HepG2 (cell line): ENCODE data around the gene CA11. TPM values are rescaled to one million over a fixed set of nuclear protein-coding genes. Genes with fewer than 3 reads are reported as not detected.

ENCODE experiments used
- ATAC-seq: fragments of 200-7000 bp; cut with Tn5 transposase; 3 replicates; pipeline ENCODE4 v1.9.1; 2020; ENCODE audit warnings: mild to moderate bottlenecking, moderate library complexity
- Bru-seq: library from RNA; stranded (reverse); fragments of 400-500 nt; gene quantifications from one replicate; lab custom pipeline; 2021; lab: Mats Ljungman, UMichigan
- BruChase-seq, 2 experiments: library from RNA; stranded (reverse); fragments of 400-500 nt; gene quantifications; one replicate each; lab custom pipeline; 2021; lab: Mats Ljungman, UMichigan
- BruUV-seq: library from RNA; stranded (reverse); fragments of 400-500 nt; replicated peaks from 2 replicates; lab custom pipeline; 2021; lab: Mats Ljungman, UMichigan
- CTCF ChIA-PET: fragments of 300-600 bp; formaldehyde crosslinking; extraction: SDS; loops from one replicate; lab custom pipeline; 2021; ENCODE audit warnings: low total read pairs, inconsistent platforms, low intra/inter-chr PET ratio; lab: Yijun Ruan, JAX
- POLR2A ChIA-PET: fragments of 350-600 bp; sonication (Branson Sonifier 250); formaldehyde crosslinking; loops from one replicate; lab custom pipeline; 2020; ENCODE audit warnings: antibody characterized with exemption, inconsistent platforms; lab: Yijun Ruan, JAX
- DNase-seq: peaks from one replicate; pipeline ENCODE4 v3.0.0-alpha.2; 2015; ENCODE audit warnings: low spot score
- FAIRE-seq: peaks from 3 replicates; lab custom pipeline; 2011; peaks lifted over from hg19 to GRCh38; lab: Jason Lieb, UNC
- H2AFZ ChIP-seq: one replicate; pipeline ENCODE4 v1.6.1; 2011; ENCODE audit warnings: low read length, inconsistent platforms
- H3K27ac ChIP-seq: fragments of 300-600 bp; 3 replicates; pipeline ENCODE4 v1.8.0; 2011; ENCODE audit warnings: mixed run types, mild to moderate bottlenecking, mixed read lengths, low read length, inconsistent platforms; ENCODE audit not compliant: insufficient read depth; ENCODE audit errors: extremely low read length
- H3K27me3 ChIP-seq, 2 experiments: fragments of 200-600 bp in 1 of 2; 2 replicates in 1 of 2; 3 replicates in 1 of 2; pipeline versions ENCODE4 v1.6.0 to v1.8.0; 2011; ENCODE audit warnings: low read length in 2 of 2, mild to moderate bottlenecking in 2 of 2, moderate library complexity in 2 of 2, inconsistent platforms in 1 of 2; ENCODE audit not compliant: insufficient read depth in 2 of 2, control insufficient read depth in 1 of 2
- H3K36me3 ChIP-seq, 2 experiments: fragments of 200-600 bp in 1 of 2; replicated peaks in 1 of 2; 2 replicates in 1 of 2; 3 replicates in 1 of 2; pipeline versions ENCODE4 v1.5.1 to v1.8.0; 2011; ENCODE audit warnings: low read length in 2 of 2, inconsistent platforms in 1 of 2; ENCODE audit not compliant: insufficient read depth in 2 of 2, control insufficient read depth in 1 of 2
- H3K4me1 ChIP-seq: 2 replicates; pipeline ENCODE4 v1.5.1; 2012; ENCODE audit warnings: low read length, inconsistent platforms; ENCODE audit not compliant: insufficient read depth
- H3K4me2 ChIP-seq: 2 replicates; pipeline ENCODE4 v1.6.0; 2011; ENCODE audit warnings: low read depth, low read length, inconsistent platforms
- H3K4me3 ChIP-seq, 3 experiments: fragments of 200-600 bp in 1 of 3; sonication (generic), shearing (Covaris generic) in 1 of 3; replicated peaks in 1 of 3; 2 replicates each; pipeline ENCODE4 v1.5.1; 2011 to 2016; ENCODE audit warnings: low read length in 3 of 3, inconsistent platforms in 2 of 3, low read depth in 2 of 3, mild to moderate bottlenecking in 2 of 3, control low read depth in 1 of 3, mixed read lengths in 1 of 3; ENCODE audit not compliant: insufficient read depth in 1 of 3
- H3K79me2 ChIP-seq: one replicate; pipeline ENCODE4 v1.6.1; 2011; ENCODE audit warnings: low read length, inconsistent platforms; ENCODE audit not compliant: insufficient read depth
- H3K9ac ChIP-seq: 2 replicates; pipeline ENCODE4 v1.6.0; 2011; ENCODE audit warnings: mild to moderate bottlenecking, low read depth, low read length, inconsistent platforms; ENCODE audit not compliant: insufficient read depth
- H3K9me3 ChIP-seq: 2 replicates; pipeline ENCODE4 v1.5.1; 2012; ENCODE audit warnings: mild to moderate bottlenecking, low read length
- H4K20me1 ChIP-seq: 2 replicates; pipeline ENCODE4 v1.6.0; 2011; ENCODE audit warnings: inconsistent platforms, mild to moderate bottlenecking, low read length, moderate library complexity; ENCODE audit not compliant: insufficient read depth
- IRX3 ChIP-seq: sonication (generic); formaldehyde crosslinking; IDR thresholded peaks from 2 replicates; pipeline ENCODE4 v1.8.1; 2023; ENCODE audit warnings: mild to moderate bottlenecking, low read depth, missing genetic modification reagents, borderline replicate concordance
- KAT7 ChIP-seq: IDR thresholded peaks from 2 replicates; pipeline ENCODE4 v1.6.1; 2018; ENCODE audit warnings: borderline replicate concordance, missing compliant biosample characterization
- MTF2 ChIP-seq: sonication (generic); formaldehyde crosslinking; IDR thresholded peaks from 2 replicates; pipeline ENCODE4 v1.5.0; 2020; ENCODE audit warnings: missing genetic modification reagents, borderline replicate concordance
- NFE2L1 ChIP-seq: sonication (generic); formaldehyde crosslinking; IDR thresholded peaks from 2 replicates; pipeline ENCODE4 v1.4.0; 2020; ENCODE audit warnings: missing genetic modification reagents, mild to moderate bottlenecking, borderline replicate concordance
- NFKBIZ ChIP-seq: IDR thresholded peaks from 2 replicates; pipeline ENCODE4 v1.6.1; 2018; ENCODE audit warnings: missing genetic modification reagents, missing compliant biosample characterization
- NFYB ChIP-seq: sonication (generic); formaldehyde crosslinking; IDR thresholded peaks from 2 replicates; pipeline ENCODE4 v1.4.0; 2020; ENCODE audit warnings: missing genetic modification reagents
- SRY ChIP-seq: sonication (generic); formaldehyde crosslinking; IDR thresholded peaks from 2 replicates; pipeline ENCODE4 v1.8.0; 2022; ENCODE audit warnings: mild to moderate bottlenecking, missing genetic modification reagents
- ZNF552 ChIP-seq: sonication (generic); formaldehyde crosslinking; IDR thresholded peaks from 2 replicates; pipeline ENCODE4 v1.9.0; 2022; ENCODE audit warnings: missing genetic modification reagents, mild to moderate bottlenecking, borderline replicate concordance
- ZNF720 ChIP-seq: sonication (generic); formaldehyde crosslinking; IDR thresholded peaks from 2 replicates; pipeline ENCODE4 v1.4.0; 2020; ENCODE audit warnings: missing genetic modification reagents
- ZNF75D ChIP-seq: sonication (generic); formaldehyde crosslinking; IDR thresholded peaks from 2 replicates; pipeline ENCODE4 v1.8.1; 2023; ENCODE audit warnings: missing genetic modification reagents, mild to moderate bottlenecking, borderline replicate concordance
- ZNF777 ChIP-seq: sonication (generic); formaldehyde crosslinking; IDR thresholded peaks from 2 replicates; pipeline ENCODE4 v1.4.0; 2020; ENCODE audit warnings: missing genetic modification reagents
- WGBS: methylation state at CpG from one replicate; pipeline ENCODE4 v1.1.6; 2017; ENCODE audit warnings: low lambda C conversion rate; 5-methylcytosine and 5-hydroxymethylcytosine counted together
- in situ Hi-C: cut with HindIII; loops from 2 replicates; pipeline ENCODE4 v1.10.0; 2017; ENCODE audit warnings: low pct_unique_long_range_greater_than_20kb; ENCODE audit not compliant: extremely low pct_ligation_motif_present
- intact Hi-C: fragments of 100-400 bp; cut with micrococcal nuclease; formaldehyde crosslinking; loops from one replicate; pipeline ENCODE4 v1.10.0; 2022; ENCODE audit not compliant: unreplicated experiment
- long read RNA-seq, 2 experiments: library from RNA in 1 of 2; library from polyadenylated mRNA in 1 of 2; stranded (forward) in 1 of 2; unstranded in 1 of 2; transcript quantifications; one replicate each; pipeline ENCODE4 v2.0.0, GENCODE V29; 2019 to 2022
- polyA minus RNA-seq, 3 experiments: library from RNA; depleted of rRNA, polyadenylated mRNA; stranded (reverse); fragments of >200 nt; gene quantifications; 2 replicates each; pipeline ENCODE4 v1.2.3, GENCODE V29; 2011; ENCODE audit warnings: low replicate concordance in 1 of 3
- polyA plus RNA-seq, 8 experiments: library from polyadenylated mRNA; depleted of rRNA in 3 of 8; stranded (reverse) in 7 of 8; unstranded in 1 of 8; fragments of >200 nt; fragmentation: Illumina TruSeq in 4 of 8; extraction: Trizol in 4 of 8; gene quantifications; 2 replicates each; pipeline versions ENCODE4 v1.2.1 to v1.2.3, GENCODE V29; 2011 to 2016; ENCODE audit warnings: low read depth in 4 of 8, missing spikeins in 1 of 8, mixed read lengths in 1 of 8; ENCODE audit not compliant: insufficient read depth in 1 of 8
- total RNA-seq, 5 experiments: library from RNA; depleted of rRNA; stranded (reverse); fragments of >200 nt; fragmentation: Illumina TruSeq; extraction: Trizol; gene quantifications; 2 replicates each; pipeline ENCODE4 v1.2.3, GENCODE V29; 2016; ENCODE audit warnings: low read depth in 1 of 5
- TF ChIP-seq, protein P1 (sequence below): sonication (generic); formaldehyde crosslinking; IDR thresholded peaks from 2 replicates; pipeline ENCODE4 v1.5.1; 2020; ENCODE audit warnings: missing genetic modification reagents, mild to moderate bottlenecking, borderline replicate concordance
- TF ChIP-seq, protein P2 (sequence below): sonication (generic); formaldehyde crosslinking; IDR thresholded peaks from 2 replicates; pipeline ENCODE4 v1.4.0; 2020; ENCODE audit warnings: missing genetic modification reagents

CA11 gene
- total RNA-seq (2016; rRNA removed; fragmentation: Illumina TruSeq; extraction: Trizol) (0.24 and 0.58 TPM in 2 replicates), polyA plus RNA-seq (2011; rRNA removed) (0.41 and 1.4 TPM in 2 replicates), polyA minus RNA-seq (2011; rRNA and poly(A)+ RNA removed; ENCODE audit: low replicate concordance) (0.08 and 3.7 TPM in 2 replicates), Bru-seq, nascent RNA (percentile 24 among the genes with signal in this experiment), BruChase-seq, experiment 1, labeled RNA remaining after a 6-hour chase (percentile 25 among the genes with signal in this experiment), BruChase-seq, experiment 2, labeled RNA remaining after a 2-hour chase (percentile 17 among the genes with signal in this experiment)
- 0.79 and 0.91 TPM in 2 replicates for total RNA-seq (2016; cell fraction: cytosol; rRNA removed; fragmentation: Illumina TruSeq; extraction: Trizol; ENCODE audit: low read depth)
- total RNA-seq (2016; cell fraction: insoluble cytoplasmic fraction; rRNA removed; fragmentation: Illumina TruSeq; extraction: Trizol): 0.48 TPM in 1 of 2 replicates, not detected in the other
- 0.38 and 0.62 TPM in 2 replicates for total RNA-seq (2016; cell fraction: membrane; rRNA removed; fragmentation: Illumina TruSeq; extraction: Trizol)
- total RNA-seq (2016; cell fraction: nucleus; rRNA removed; fragmentation: Illumina TruSeq; extraction: Trizol): not detected in 2 replicates
- 0.36 and 0.54 TPM in 2 replicates for polyA plus RNA-seq (2011; cell fraction: cytosol; rRNA removed)
- polyA plus RNA-seq (2011; cell fraction: nucleus; rRNA removed): 0.45 and 0.48 TPM in 2 replicates
- 1.5 and 2.9 TPM in 2 replicates for polyA plus RNA-seq (2012)
- polyA plus RNA-seq (2016; cell fraction: cytosol; fragmentation: Illumina TruSeq; extraction: Trizol; ENCODE audit: low read depth): 0.82 and 1.7 TPM in 2 replicates
- 0.37 and 0.38 TPM in 2 replicates for polyA plus RNA-seq (2016; cell fraction: insoluble cytoplasmic fraction; fragmentation: Illumina TruSeq; extraction: Trizol; ENCODE audit: low read depth)
- polyA plus RNA-seq (2016; cell fraction: membrane; fragmentation: Illumina TruSeq; extraction: Trizol; ENCODE audit: low read depth): 0.62 and 2.1 TPM in 2 replicates
- polyA plus RNA-seq (2016; cell fraction: nucleus; fragmentation: Illumina TruSeq; extraction: Trizol; ENCODE audit: insufficient read depth, low read depth): 0.72 and 1.3 TPM in 2 replicates
- polyA minus RNA-seq (2011; cell fraction: cytosol; rRNA and poly(A)+ RNA removed): not detected in 2 replicates
- polyA minus RNA-seq (2011; cell fraction: nucleus; rRNA and poly(A)+ RNA removed): not detected in 2 replicates
- long read RNA-seq, experiment 1: 0 reads
- long read RNA-seq, experiment 2, partial matches to known transcripts: 0 of 1 reads
- long read RNA-seq, experiment 2, other reads (novel, unspliced or antisense): 0 of 1 reads

DNA sequence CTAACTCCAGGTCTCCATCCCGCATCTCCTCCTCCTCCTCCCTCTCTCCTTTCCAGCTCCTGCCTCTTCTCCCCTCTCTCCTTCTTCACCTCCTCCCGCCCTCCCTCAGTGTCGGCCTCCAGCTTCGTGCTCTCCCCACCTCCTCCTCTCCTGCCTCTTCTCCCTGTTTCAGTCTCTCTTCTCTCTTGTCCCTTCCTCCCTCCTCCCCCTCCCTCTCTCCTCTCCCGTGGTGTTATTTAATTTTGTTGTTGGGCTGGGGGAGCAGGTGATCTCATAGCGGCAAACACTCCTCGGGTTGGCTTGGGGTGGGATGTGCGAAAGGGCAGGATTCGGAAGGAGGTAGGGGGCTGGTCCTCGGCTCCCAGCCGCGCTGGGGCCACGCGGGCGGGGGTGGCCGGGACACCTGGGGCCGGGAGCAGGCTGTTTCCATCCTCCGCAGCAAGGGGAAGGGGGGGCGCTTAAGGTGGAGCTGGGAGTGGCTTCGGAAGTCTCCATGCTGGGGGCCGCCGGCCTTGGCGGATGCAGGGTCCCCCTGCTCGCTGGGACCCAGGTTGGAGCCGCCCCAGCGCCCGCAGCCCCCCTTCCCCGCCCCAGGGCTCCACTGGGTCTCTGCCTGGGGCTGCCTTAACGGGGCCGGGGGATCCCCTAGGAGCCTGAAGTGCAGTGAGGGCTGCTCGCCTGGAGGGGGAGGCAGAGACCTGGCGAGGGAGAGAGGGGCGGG, at the start of gene CA11:
Gene CA11, minus strand, starts transcription at position 187 of the 721 bp plus-strand sequence. CDS start 555 bp downstream, outside the sequence.
- FAIRE-seq (no peak), ATAC-seq (peak; percentile 92), DNase-seq (peak; percentile 70)
- WGBS: 1% methylated on average over 26 of the region's 33 CpGs
- H3K36me3 ChIP-seq: no peaks in the 10 kb centered on the region
- H3K27ac ChIP-seq: no peak within 1 kb of the TSS
- H3K79me2 ChIP-seq: no peaks in the 10 kb centered on the region
- CTCF ChIA-PET: interaction anchor here (0.7 to 1.6 kb wide), 4 partner anchors 9 to 189 kb away, joined by 3 to 10 read pairs (median 5); partner anchors contain the start of gene DBP
- peak within 1 kb of the TSS; percentile 52 to 69 (median 59) for H3K4me3 ChIP-seq
- peaks cover 0 to 1% of the 10 kb centered on the region in 2 experiments; a peak in 2 of 5 replicates for H3K27me3 ChIP-seq
- peak within 1 kb of the TSS; percentile 52 for H3K9ac ChIP-seq
- in situ Hi-C loops: loop anchor here (5.0 kb wide), 2 partner anchors 141 to 196 kb away; no protein-coding TSS in a partner anchor
- H3K4me1 ChIP-seq: peaks cover 18% of the 10 kb centered on the region
- intact Hi-C loops: loop anchor here (2.0 kb wide), 1 partner anchor 35 kb away; no protein-coding TSS in a partner anchor
- BruUV-seq: no TSS peak
- POLR2A ChIA-PET: interaction anchor here (1.2 to 3.4 kb wide), 8 partner anchors 9 to 161 kb away, joined by 3 to 16 read pairs (median 4); partner anchors contain the start of genes DBP, RPL18 and SPHK2
- H3K4me2 ChIP-seq: peak within 1 kb of the TSS; percentile 88
- peak within 1 kb of the TSS; percentile 86 for H2AFZ ChIP-seq
- no peaks in the 10 kb centered on the region for H3K9me3 ChIP-seq
- no peaks in the 10 kb centered on the region for H4K20me1 ChIP-seq
- no peak for TF ChIP-seq SRY (CRISPR knock-in tag)
- TF ChIP-seq, protein P1, sequence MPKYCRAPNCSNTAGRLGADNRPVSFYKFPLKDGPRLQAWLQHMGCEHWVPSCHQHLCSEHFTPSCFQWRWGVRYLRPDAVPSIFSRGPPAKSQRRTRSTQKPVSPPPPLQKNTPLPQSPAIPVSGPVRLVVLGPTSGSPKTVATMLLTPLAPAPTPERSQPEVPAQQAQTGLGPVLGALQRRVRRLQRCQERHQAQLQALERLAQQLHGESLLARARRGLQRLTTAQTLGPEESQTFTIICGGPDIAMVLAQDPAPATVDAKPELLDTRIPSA (CRISPR knock-in tag): no peak
- no peak for TF ChIP-seq IRX3 (CRISPR knock-in tag)
- TF ChIP-seq MTF2 (CRISPR knock-in tag): no peak
- TF ChIP-seq KAT7 (CRISPR knock-in tag): no peak
- TF ChIP-seq NFYB: no peak
- TF ChIP-seq NFKBIZ (CRISPR knock-in tag): no peak
- no peak for TF ChIP-seq ZNF75D (CRISPR knock-in tag)
- TF ChIP-seq ZNF777 (CRISPR knock-in tag): no peak
- TF ChIP-seq ZNF552 (CRISPR knock-in tag): no peak
- TF ChIP-seq, protein P2, sequence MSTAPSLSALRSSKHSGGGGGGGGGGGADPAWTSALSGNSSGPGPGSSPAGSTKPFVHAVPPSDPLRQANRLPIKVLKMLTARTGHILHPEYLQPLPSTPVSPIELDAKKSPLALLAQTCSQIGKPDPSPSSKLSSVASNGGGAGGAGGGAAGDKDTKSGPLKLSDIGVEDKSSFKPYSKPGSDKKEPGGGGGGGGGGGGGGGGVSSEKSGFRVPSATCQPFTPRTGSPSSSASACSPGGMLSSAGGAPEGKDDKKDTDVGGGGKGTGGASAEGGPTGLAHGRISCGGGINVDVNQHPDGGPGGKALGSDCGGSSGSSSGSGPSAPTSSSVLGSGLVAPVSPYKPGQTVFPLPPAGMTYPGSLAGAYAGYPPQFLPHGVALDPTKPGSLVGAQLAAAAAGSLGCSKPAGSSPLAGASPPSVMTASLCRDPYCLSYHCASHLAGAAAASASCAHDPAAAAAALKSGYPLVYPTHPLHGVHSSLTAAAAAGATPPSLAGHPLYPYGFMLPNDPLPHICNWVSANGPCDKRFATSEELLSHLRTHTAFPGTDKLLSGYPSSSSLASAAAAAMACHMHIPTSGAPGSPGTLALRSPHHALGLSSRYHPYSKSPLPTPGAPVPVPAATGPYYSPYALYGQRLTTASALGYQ: no peak
- no peak for TF ChIP-seq NFE2L1 (CRISPR knock-in tag)
- no peak for TF ChIP-seq ZNF720
